Stimulated activated CD8-positive, alpha-beta memory T cell treated with anti-CD3 and anti-CD28 coated beads, Interleukin-12 subunit alpha, Interleukin-12 subunit beta, amount 100 ng/mL, for 1 hour (primary cell): ENCODE results near the gene ATP6V1C2.

Experiments
- DNase-seq: peaks from one replicate; pipeline ENCODE4 v3.0.0-alpha.2; 2020; ENCODE audit warnings: low read depth

The ATP6V1C2 gene

GRCh38 chr2:10732924-10733565 is 11.6 kb downstream of the ATP6V1C2 start:
- DNase-seq, result no peak

GRCh38 chr2:10733566-10733925 is 12.1 kb downstream of the ATP6V1C2 start:
- DNase-seq, result no peak

- DNase-seq, result no peak
Observed at GRCh38 chr2:10733980-10734379, 12.6 kb downstream of the ATP6V1C2 start.

- no peak for DNase-seq
Observed at GRCh38 chr2:10738192-10738591, 16.8 kb downstream of the ATP6V1C2 start.

GRCh38 chr2:10740226-10740625 is 18.8 kb downstream of the ATP6V1C2 start:
- DNase-seq, result no peak

GRCh38 chr2:10741139-10741538 is 19.7 kb downstream of the ATP6V1C2 start:
- DNase-seq, result no peak

GRCh38 chr2:10742666-10743065 is 21.2 kb downstream of the ATP6V1C2 start:
- DNase-seq, result no peak

GRCh38 chr2:10750610-10751009 is 29.2 kb downstream of the ATP6V1C2 start:
- no peak for DNase-seq

- DNase-seq, result no peak
Observed at GRCh38 chr2:10752236-10752635, 30.8 kb downstream of the ATP6V1C2 start.

- DNase-seq, result no peak
Observed at GRCh38 chr2:10753156-10753555, 31.7 kb downstream of the ATP6V1C2 start.

- no peak for DNase-seq
Observed at GRCh38 chr2:10753876-10754275, 32.4 kb downstream of the ATP6V1C2 start.

- no peak for DNase-seq
Observed at GRCh38 chr2:10755621-10756020, 34.2 kb downstream of the ATP6V1C2 start.

GRCh38 chr2:10757814-10758286 is 36.4 kb downstream of the ATP6V1C2 start:
- DNase-seq, result no peak

GRCh38 chr2:10759151-10759714 is 37.8 kb downstream of the ATP6V1C2 start:
- DNase-seq, result no peak

GRCh38 chr2:10760794-10761504 is 39.5 kb downstream of the ATP6V1C2 start:
- DNase-seq, result no peak

GRCh38 chr2:10761591-10761990 is 40.2 kb downstream of the ATP6V1C2 start:
- DNase-seq, result no peak

- no peak for DNase-seq
Observed at GRCh38 chr2:10762651-10763460, 41.4 kb downstream of the ATP6V1C2 start.

- no peak for DNase-seq
Observed at GRCh38 chr2:10763461-10763800, 42.0 kb downstream of the ATP6V1C2 start.

GRCh38 chr2:10764096-10764785 is 42.8 kb downstream of the ATP6V1C2 start:
- no peak for DNase-seq

GRCh38 chr2:10764896-10765295 is 43.5 kb downstream of the ATP6V1C2 start:
- DNase-seq, result no peak

- no peak for DNase-seq
Observed at GRCh38 chr2:10765461-10765860, 44.0 kb downstream of the ATP6V1C2 start.

GRCh38 chr2:10765914-10766313 is 44.5 kb downstream of the ATP6V1C2 start:
- DNase-seq, result no peak
